ENCODE data around the gene KRT7.
"Not testable (repeated sequence)": the region's sequence is repeated elsewhere in the genome, so short reads cannot be mapped to it uniquely, and the experiment has no call there.

Gene KRT7

DNA sequence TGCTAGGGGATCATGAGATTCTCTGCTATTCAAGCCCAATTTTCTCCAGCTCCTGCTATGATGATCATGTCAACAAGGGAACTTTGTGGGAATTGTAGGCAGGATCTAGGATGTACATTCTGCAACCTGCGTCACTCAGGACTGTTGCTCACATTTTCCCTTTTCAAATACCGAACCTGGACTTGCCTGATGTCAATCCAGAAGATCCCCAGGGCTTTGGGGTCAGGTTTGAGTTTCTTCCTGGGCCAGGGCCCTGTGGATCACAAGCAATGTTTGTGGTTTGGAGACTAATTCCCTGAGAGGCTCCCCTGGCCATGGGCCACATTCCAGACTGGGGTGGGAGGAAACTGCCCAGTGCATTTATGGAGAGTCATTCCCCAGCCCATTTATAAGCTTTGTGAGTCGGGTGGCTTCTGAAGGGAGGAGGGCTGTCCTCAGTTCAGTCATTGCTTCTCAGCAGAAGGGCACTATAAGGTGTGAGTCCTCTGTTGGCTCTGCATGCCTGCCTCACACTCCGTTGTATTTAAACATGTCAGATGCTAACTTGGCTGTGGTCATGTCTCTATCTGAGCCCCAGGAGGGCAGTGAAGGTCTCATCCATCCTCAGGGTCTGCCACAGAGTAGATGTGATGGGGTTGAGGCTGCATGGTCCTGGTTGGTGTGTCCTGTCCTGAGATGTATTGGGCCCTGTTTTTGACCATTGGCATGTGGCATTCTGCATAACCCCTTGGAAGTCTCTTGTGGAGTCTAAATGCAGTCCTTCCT lies 47.9 kb downstream of the KRT7 start:
- DNase-seq = peak; percentile 84

DNA sequence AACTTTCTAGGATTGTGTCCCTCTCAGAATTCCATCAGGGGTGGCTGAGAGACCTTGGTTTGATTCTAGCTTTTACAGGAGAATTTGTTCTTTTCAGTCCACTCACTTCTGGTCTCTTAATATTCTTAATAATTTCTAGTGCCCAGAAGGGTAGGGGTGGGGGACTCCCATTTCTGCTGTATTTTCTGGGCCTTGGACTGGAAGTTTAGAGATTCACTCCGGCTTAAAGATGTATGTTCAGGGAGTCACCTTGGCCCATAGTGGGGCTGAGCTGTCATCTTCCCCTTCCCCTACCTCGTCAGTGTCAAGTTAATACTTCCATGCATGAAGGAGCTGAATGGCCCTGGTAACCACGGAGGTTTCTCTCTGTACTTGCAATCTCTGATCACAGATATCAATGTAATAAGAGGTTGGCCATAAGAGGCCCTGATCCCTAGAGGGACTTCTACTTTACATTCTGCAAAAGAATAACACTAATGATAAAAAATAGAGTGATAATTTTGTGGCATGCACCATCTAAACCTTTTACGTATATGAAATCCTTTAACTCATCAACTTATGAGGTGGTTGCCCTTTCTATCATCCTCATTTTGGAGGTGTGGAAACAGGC lies 51.6 kb downstream of the KRT7 start:
- DNase-seq = no peak

GRCh38 chr12:52285172-52285745 lies 52.2 kb downstream of the KRT7 start:
- no peak for DNase-seq

- DNase-seq = no peak
Measured at GRCh38 chr12:52285851-52286530, 52.9 kb downstream of the KRT7 start.

- DNase-seq = not testable (repeated sequence)
Measured at GRCh38 chr12:52286857-52287785, 54.1 kb downstream of the KRT7 start.

DNA sequence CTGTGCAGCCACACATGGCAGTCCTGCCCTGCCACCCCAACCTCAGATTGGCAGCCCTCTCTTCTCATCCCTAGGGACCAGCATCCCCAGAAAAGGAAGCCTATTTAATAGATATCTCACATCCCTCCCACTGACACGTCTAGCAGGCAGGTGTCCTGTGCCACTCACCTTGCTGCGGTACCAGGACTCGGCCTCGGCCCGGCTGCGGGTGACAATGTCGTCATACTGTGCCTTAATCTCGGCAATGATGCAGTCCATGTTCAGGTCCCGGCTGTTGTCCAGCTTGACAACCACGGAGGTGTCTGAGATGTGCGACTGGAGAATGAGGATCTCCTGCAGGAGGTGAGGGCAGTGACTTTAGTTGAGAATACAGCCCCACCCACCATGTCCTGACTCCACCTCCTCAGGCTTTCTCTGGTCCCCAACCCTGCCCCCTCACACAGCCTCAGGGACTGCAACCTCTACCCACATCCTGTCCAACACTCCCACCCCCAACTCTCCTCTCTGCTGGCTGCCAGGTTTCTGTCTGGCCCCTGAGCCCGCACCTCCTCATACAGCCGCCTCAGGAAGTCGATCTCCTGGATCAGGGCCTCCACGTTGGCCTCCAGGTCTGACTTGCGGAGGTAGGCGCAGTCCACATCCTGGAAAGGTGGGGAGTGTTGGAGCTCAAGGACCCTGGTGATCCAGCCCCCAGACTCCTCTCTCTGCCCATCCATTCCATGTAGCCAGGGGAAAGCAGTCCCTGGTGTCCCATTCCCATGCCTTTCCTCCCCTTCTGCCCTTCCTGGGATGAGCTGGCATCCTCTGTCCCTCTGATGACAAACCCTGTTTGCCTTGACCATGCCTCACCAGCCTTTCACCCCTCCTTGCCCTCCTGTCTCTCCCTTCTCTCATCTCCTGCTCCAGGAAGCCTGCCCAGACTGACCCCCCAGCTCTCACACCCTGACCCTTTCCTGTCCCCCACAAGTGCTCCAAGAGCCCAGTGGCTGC lies 55.1 kb downstream of the KRT7 start:
- DNase-seq = not testable (repeated sequence)

GRCh38 chr12:52290483-52291134 lies 57.6 kb downstream of the KRT7 start:
- not testable (repeated sequence) for DNase-seq

- no peak for DNase-seq
Measured at GRCh38 chr12:52291267-52291935, 58.4 kb downstream of the KRT7 start, which contains the start of gene KRT81. TSS of gene KRT81 (minus strand) at chr12:52291534. CDS start at chr12:52291465, 69 bp downstream.

- DNase-seq = no peak
Measured at GRCh38 chr12:52293926-52294325, 60.9 kb downstream of the KRT7 start.

- DNase-seq = no peak
Measured at GRCh38 chr12:52294803-52295202, 61.8 kb downstream of the KRT7 start.

GRCh38 chr12:52295663-52296062 lies 62.6 kb downstream of the KRT7 start:
- DNase-seq = no peak

DNA sequence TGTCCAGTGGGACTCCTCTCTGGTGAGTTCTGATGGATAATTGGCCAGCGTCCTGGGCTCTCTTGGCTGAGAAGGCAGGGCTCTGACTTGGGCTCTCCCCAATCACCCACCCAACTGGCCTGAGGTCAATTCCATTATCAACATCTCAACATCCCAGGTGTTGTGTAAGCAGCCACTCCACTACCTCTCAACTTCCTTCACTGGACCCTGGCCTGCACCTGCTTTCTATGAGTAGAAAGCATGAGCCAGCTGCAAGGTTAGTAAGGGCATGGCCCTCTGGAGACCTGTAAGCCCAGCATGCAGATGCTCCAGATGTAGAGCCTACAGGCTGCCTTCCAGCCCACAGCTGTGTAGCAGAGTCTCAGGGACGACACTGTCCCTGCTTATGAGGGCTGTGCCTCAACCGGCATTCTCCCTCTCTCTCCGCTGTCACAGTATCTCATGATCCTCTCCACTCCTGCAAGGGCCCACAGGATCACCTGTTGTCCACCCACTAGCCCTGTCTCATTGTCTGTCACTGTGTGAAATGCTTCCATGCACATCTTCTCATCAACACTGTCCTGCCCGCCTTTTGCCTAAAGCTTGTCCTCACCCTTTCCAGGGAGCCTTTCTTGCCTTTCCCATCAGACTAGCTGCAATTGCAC lies 63.7 kb downstream of the KRT7 start:
- no peak for DNase-seq

Data from amniotic stem cell (primary cell).